GM21526 (cell line): ENCODE measurements around the gene RFPL3.

Experiments used
- ATAC-seq: cut with Tn5 transposase; IDR thresholded peaks from one replicate; pipeline ENCODE4 v1.9.1; 2021; ENCODE audit warnings: moderate library complexity; ENCODE audit not compliant: unreplicated experiment, low FRiP score

RFPL3 gene

DNA sequence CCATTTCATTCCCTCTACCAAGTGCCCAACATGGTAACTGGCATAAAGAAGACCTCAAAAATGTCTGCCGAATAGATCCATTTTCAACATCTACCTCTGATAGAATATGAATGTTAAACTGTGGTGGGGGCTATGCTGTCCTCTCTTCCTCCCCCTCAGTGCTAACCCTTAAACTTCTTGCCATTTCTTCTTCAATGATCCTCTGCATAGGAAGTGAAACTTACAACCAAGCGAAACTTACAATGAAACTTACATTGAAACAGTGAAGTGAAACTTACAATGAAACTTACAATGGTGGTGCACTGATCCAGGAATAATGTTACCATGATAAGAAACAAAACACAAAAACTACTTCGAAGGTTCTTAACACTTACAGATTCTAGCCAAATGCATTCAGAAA, 49.6 kb downstream of the RFPL3 start:
- peak; percentile 53 for ATAC-seq

DNA sequence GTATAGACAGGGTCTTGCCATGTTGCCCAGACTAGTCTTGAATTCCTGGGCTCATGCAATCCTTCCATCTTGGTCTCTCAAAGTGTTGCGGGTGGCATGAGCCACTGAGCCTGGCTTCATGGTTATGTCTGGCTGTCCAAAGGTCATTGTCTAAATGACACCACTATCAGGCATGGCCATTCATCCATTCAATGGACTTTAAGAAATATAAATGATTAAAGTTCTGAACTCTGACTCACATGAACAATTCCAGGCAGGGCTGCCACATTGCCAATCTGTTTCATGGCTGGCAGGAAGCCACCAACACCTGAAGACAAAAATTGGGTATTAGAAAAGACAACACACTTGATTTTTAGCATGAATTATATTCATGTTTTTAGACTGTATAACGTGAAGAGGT, 50.3 kb downstream of the RFPL3 start:
- no peak for ATAC-seq

DNA sequence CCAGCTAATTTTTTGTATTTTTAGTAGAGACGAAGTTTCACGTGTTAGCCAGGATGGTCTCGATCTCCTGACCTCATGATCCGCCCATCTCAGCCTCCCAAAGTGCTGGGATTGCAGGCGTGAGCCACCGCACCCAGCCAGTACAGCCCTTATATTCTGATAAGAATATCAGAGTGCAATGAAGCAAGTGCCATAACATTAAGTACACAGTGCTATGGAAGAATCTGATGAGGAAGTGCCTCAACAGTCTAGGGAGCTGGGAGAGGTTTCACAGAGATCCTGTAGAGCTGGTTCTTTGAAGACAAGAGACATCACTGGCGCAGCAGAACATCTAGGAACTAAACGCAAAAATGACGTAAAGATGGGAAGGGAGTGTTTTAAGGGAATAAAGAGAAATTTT, 52.3 kb downstream of the RFPL3 start:
- ATAC-seq: no peak

DNA sequence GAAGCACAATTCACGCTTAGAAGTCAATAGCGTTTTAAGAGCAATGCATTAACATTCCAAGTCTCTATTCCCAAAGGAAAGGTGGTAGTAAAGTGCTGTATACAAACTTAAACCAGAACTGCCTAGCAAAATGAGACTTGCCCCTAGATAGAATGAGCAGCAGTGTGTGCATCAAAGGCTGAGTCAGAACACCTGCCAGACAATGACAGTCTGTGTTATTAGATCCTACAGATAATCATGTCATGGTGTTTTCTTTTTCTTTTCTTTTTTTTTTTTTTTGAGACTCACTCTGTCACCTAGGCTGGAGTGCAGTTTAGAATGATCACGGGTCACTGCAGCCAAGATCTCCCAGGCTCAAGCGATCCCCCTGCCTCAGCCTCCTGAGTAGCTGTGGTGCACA, 52.8 kb downstream of the RFPL3 start:
- no peak for ATAC-seq
